ENCODE measurements around the gene CNOT3. TPM values are rescaled to one million over a fixed set of nuclear protein-coding genes. Genes with fewer than 3 reads are reported as not detected.
A peak's percentile ranks its signal among the peaks of the same experiment; 100 is the strongest.
"Not testable (repeated sequence)": the region's sequence is repeated elsewhere in the genome, so short reads cannot be mapped to it uniquely, and the experiment has no call there.

Gene CNOT3
- total and polyA plus RNA-seq, 2 donors (not counting 3 experiments of a cell fraction or from before 2014, with no cell fraction given), result 20.4 to 74.7 TPM

DNA sequence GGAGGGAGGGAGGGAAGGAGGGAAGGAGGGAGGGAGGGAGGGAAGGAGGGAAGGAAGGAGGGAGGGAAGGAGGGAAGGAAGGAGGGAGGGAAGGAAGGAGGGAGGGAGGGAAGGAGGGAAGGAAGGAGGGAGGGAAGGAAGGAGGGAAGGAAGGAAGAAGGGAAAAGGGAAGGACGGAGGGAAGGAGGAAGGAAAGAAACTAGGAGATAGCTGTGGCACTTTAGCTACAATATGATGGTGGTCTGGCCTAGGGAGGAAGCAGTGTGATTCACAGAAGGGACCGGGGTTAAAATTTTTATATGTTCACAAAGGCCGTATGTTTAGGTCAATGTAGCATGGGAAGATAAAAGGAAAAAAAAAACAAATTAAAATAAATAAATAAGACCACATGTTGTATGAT lies 44.3 kb downstream of the CNOT3 start:
- H3K4me2 ChIP-seq (ENCODE audit: insufficient read depth, low read length); FAIRE-seq; H3K9ac ChIP-seq (replicated peaks; ENCODE audit: extremely low read depth, insufficient read depth, low read length); intact Hi-C loops (cut with micrococcal nuclease); H4K20me1 ChIP-seq (replicated peaks; ENCODE audit: control insufficient read depth, extremely low read depth, insufficient read depth, low read length); H2AFZ ChIP-seq (ENCODE audit: low read depth, low read length); dilution Hi-C loops (cut with MboI; ENCODE audit: extremely low pct_ligation_motif_present, low sequenced_read_pairs); H3K9me3 ChIP-seq (replicated peaks; ENCODE audit: control insufficient read depth, insufficient read depth, low read length); POLR2A ChIA-PET; H3K9me1 ChIP-seq (replicated peaks; ENCODE audit: control insufficient read depth, extremely low read depth, insufficient read depth, low read length); H3K4me3 ChIP-seq (replicated peaks in 1 of 3; ENCODE audit: insufficient read depth in 1 of 3, low read depth in 1 of 3, low read length in 3 of 3); H3K27ac ChIP-seq (ENCODE audit: insufficient read depth, low read depth, low read length); BruUV-seq (replicated peaks); DNase-seq (ENCODE audit: low read depth, low spot score); H3K4me1 ChIP-seq (ENCODE audit: control insufficient read depth, extremely low read depth, insufficient read depth, low read length); H3K27me3 ChIP-seq (ENCODE audit: control insufficient read depth in 2 of 2, insufficient read depth in 2 of 2, low read length in 2 of 2): not testable (repeated sequence)
- Histone ChIP-seq H3K79me2 (ENCODE audit: control insufficient read depth, insufficient read depth, low read length) (peaks cover 12% of the 10 kb centered on the region), H3K36me3 (ENCODE audit: control insufficient read depth in 2 of 2, extremely low read depth in 1 of 2, insufficient read depth in 2 of 2, low read length in 2 of 2) (peaks cover 6 to 41% of the 10 kb centered on the region in 2 experiments)
- CTCF ChIA-PET, result interaction anchor here (1.1 to 2.2 kb wide), 2 partner anchors 11 to 13 kb away, joined by 3 to 5 read pairs; no protein-coding TSS in a partner anchor

- no peak for FAIRE-seq
- no TSS peak for BruUV-seq (replicated peaks)
- H3K4me3 ChIP-seq (replicated peaks in 1 of 3; ENCODE audit: insufficient read depth in 1 of 3, low read depth in 1 of 3, low read length in 3 of 3), result no peak overlapping the region
- DNase-seq (ENCODE audit: low read depth, low spot score), result peak; percentile 26
- no peak overlapping the region for H3K9ac ChIP-seq (replicated peaks; ENCODE audit: extremely low read depth, insufficient read depth, low read length)
- TF ChIP-seq JUN (IDR thresholded peaks at IDR 0.05; ENCODE audit: borderline replicate concordance, insufficient read depth, insufficient read length, low read depth), result no peak
- no peak for TF ChIP-seq EZH2 (IDR thresholded peaks at IDR 0.05; ENCODE audit: borderline replicate concordance, low read depth, low read length, severe bottlenecking)
- TF ChIP-seq POLR2A (IDR thresholded peaks at IDR 0.05; ENCODE audit: low read depth, low read length), result no peak
- TF ChIP-seq, protein P1, sequence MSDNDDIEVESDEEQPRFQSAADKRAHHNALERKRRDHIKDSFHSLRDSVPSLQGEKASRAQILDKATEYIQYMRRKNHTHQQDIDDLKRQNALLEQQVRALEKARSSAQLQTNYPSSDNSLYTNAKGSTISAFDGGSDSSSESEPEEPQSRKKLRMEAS (IDR thresholded peaks at IDR 0.05; ENCODE audit: insufficient read depth, insufficient read length), result no peak
- no peak for TF ChIP-seq GATA2 (IDR thresholded peaks at IDR 0.05; ENCODE audit: insufficient read depth, insufficient read length, low read depth, low read length)
- TF ChIP-seq, protein P2, sequence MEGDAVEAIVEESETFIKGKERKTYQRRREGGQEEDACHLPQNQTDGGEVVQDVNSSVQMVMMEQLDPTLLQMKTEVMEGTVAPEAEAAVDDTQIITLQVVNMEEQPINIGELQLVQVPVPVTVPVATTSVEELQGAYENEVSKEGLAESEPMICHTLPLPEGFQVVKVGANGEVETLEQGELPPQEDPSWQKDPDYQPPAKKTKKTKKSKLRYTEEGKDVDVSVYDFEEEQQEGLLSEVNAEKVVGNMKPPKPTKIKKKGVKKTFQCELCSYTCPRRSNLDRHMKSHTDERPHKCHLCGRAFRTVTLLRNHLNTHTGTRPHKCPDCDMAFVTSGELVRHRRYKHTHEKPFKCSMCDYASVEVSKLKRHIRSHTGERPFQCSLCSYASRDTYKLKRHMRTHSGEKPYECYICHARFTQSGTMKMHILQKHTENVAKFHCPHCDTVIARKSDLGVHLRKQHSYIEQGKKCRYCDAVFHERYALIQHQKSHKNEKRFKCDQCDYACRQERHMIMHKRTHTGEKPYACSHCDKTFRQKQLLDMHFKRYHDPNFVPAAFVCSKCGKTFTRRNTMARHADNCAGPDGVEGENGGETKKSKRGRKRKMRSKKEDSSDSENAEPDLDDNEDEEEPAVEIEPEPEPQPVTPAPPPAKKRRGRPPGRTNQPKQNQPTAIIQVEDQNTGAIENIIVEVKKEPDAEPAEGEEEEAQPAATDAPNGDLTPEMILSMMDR (IDR thresholded peaks at IDR 0.05; ENCODE audit: extremely low read depth in 1 of 2, insufficient read depth in 1 of 2, low read depth in 1 of 2, low read length in 2 of 2), result no peak
- TF ChIP-seq POLR2AphosphoS5 (IDR thresholded peaks at IDR 0.05; ENCODE audit: insufficient read depth, low read depth, low read length), result no peak
- no peak for TF ChIP-seq FOS (IDR thresholded peaks at IDR 0.05; ENCODE audit: borderline replicate concordance, insufficient read depth, low read length)
- no peak for TF ChIP-seq MYC (IDR thresholded peaks at IDR 0.05; ENCODE audit: low read depth, low read length)
- H3K27ac ChIP-seq (ENCODE audit: insufficient read depth, low read depth, low read length), result no peak overlapping the region
- no peaks in the 10 kb centered on the region for H3K9me3 ChIP-seq (replicated peaks; ENCODE audit: control insufficient read depth, insufficient read depth, low read length)
- H3K79me2 ChIP-seq (ENCODE audit: control insufficient read depth, insufficient read depth, low read length), result peaks cover 24% of the 10 kb centered on the region
- POLR2A ChIA-PET, result no interaction called here
- peaks cover 11 to 38% of the 10 kb centered on the region in 2 experiments for H3K36me3 ChIP-seq (ENCODE audit: control insufficient read depth in 2 of 2, extremely low read depth in 1 of 2, insufficient read depth in 2 of 2, low read length in 2 of 2)
- H3K27me3 ChIP-seq (ENCODE audit: control insufficient read depth in 2 of 2, insufficient read depth in 2 of 2, low read length in 2 of 2), result no peaks in the 10 kb centered on the region
- no peaks in the 10 kb centered on the region for H4K20me1 ChIP-seq (replicated peaks; ENCODE audit: control insufficient read depth, extremely low read depth, insufficient read depth, low read length)
- CTCF ChIA-PET, result interaction anchor here (1.2 to 1.3 kb wide), 2 partner anchors 15 to 24 kb away, joined by 4 read pairs; partner anchors contain the start of gene LENG1
- dilution Hi-C loops (cut with MboI; ENCODE audit: extremely low pct_ligation_motif_present, low sequenced_read_pairs) (no loop called here), intact Hi-C loops (cut with micrococcal nuclease) (no loop called here)
- no peak overlapping the region for H3K4me2 ChIP-seq (ENCODE audit: insufficient read depth, low read length)
- no peak overlapping the region for H2AFZ ChIP-seq (ENCODE audit: low read depth, low read length)
- peaks cover 9% of the 10 kb centered on the region for H3K4me1 ChIP-seq (ENCODE audit: control insufficient read depth, extremely low read depth, insufficient read depth, low read length)
- no peaks in the 10 kb centered on the region for H3K9me1 ChIP-seq (replicated peaks; ENCODE audit: control insufficient read depth, extremely low read depth, insufficient read depth, low read length)
Observed at GRCh38 chr19:54183431-54183830, 45.9 kb downstream of the CNOT3 start.

All from endothelial cell of umbilical vein (primary cell).